Breast epithelium (tissue), 4 donors: ENCODE data around the gene C1orf50. TPM values are rescaled to one million over a fixed set of nuclear protein-coding genes. Genes with fewer than 3 reads are reported as not detected.

Experiments
- DNase-seq, 2 donors: peaks; one replicate each; pipeline ENCODE4 v3.0.0-alpha.2; 2019; ENCODE audit warnings: low spot score in 2 of 2
- H3K27ac ChIP-seq, 2 donors: fragments of 200-600 bp; sonication (generic) in 1 of 2; one replicate each; pipeline ENCODE4 v1.5.1; 2016 to 2019; ENCODE audit warnings: mild to moderate bottlenecking in 1 of 2
- H3K27me3 ChIP-seq, 2 donors: fragments of 200-600 bp; sonication (generic) in 1 of 2; one replicate each; pipeline versions ENCODE4 v1.5.1 to v1.6.0; 2017 to 2019; ENCODE audit warnings: control low read depth in 1 of 2, mild to moderate bottlenecking in 1 of 2
- H3K36me3 ChIP-seq: fragments of 200-600 bp; one replicate; pipeline ENCODE4 v1.5.1; 2019
- H3K4me1 ChIP-seq, 2 donors: fragments of 200-600 bp; sonication (generic); one replicate each; pipeline ENCODE4 v1.5.1; 2016 to 2019; ENCODE audit warnings: control low read depth in 1 of 2
- H3K4me3 ChIP-seq, 3 donors: fragments of 200-600 bp; sonication (generic); 1 replicate in 2 of 3; 2 replicates in 1 of 3; pipeline ENCODE4 v1.5.1; 2016 to 2019; ENCODE audit warnings: mild to moderate bottlenecking in 3 of 3, moderate library complexity in 2 of 3
- H3K9me3 ChIP-seq, 2 donors: fragments of 200-600 bp; sonication (generic) in 1 of 2; one replicate each; pipeline ENCODE4 v1.5.1; 2016 to 2019; ENCODE audit warnings: control low read depth in 1 of 2
- POLR2A ChIP-seq: fragments of 450-650 bp; IDR thresholded peaks from one replicate; pipeline ENCODE4 v1.6.1; 2016; ENCODE audit warnings: antibody characterized with exemption, mild to moderate bottlenecking, moderate library complexity
- POLR2AphosphoS5 ChIP-seq, 3 donors: sonication (generic); formaldehyde crosslinking; IDR thresholded peaks; one replicate each; pipeline ENCODE4 v1.6.1; 2017; ENCODE audit warnings: antibody characterized with exemption in 3 of 3
- intact Hi-C: fragments of 100-400 bp; cut with DNase I; formaldehyde crosslinking; loops from one replicate; pipeline ENCODE4 v1.15.1; 2023; ENCODE audit warnings: low total_unique reads
- total RNA-seq, 3 donors: library from RNA; depleted of rRNA; stranded (reverse); fragments of >200 nt; gene quantifications; one replicate each; pipeline ENCODE4 v1.1.0, GENCODE V29; 2016
- TF ChIP-seq, protein P1 (sequence below), 3 donors: fragments of 450-650 bp; IDR thresholded peaks; one replicate each; pipeline ENCODE4 v1.5.1; 2016 to 2017; ENCODE audit warnings: antibody characterized with exemption in 3 of 3, mild to moderate bottlenecking in 3 of 3, moderate library complexity in 3 of 3

The C1orf50 gene
- total RNA-seq, 3 donors from 2014 or later, result 5.2 to 10.8 (median 6.7) TPM

DNA sequence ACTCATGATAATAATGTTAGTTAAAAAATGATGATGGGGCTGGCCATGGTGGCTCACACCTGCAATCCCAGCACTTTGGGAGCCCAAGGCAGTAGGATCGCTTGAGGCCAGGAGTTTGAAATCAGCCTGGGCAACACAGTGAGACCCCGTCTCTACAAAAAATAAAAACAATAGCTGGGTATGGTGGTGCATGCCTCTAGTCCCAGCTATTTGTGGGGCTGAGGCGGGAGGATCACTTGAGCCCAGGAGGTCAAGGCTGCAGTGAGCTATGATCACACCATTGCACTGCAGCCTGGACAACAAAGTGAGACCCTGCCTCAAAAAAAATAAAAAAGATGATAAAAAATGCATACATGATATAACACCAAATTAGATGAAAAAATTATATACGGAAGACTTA, 5.5 kb upstream of the C1orf50 start:
- Histone ChIP-seq H3K4me3 (no peak overlapping the region), H3K9me3 (no peaks in the 10 kb centered on the region), H3K36me3 (no peaks in the 10 kb centered on the region), H3K27ac (no peak overlapping the region), H3K4me1 (peaks cover 0 to 5% of the 10 kb centered on the region in 2 donors), H3K27me3 (no peaks in the 10 kb centered on the region)
- intact Hi-C loops, result no loop called here
- no peak for TF ChIP-seq POLR2AphosphoS5 (IDR thresholded peaks at IDR 0.05)
- no peak for TF ChIP-seq POLR2A
- TF ChIP-seq, protein P1, sequence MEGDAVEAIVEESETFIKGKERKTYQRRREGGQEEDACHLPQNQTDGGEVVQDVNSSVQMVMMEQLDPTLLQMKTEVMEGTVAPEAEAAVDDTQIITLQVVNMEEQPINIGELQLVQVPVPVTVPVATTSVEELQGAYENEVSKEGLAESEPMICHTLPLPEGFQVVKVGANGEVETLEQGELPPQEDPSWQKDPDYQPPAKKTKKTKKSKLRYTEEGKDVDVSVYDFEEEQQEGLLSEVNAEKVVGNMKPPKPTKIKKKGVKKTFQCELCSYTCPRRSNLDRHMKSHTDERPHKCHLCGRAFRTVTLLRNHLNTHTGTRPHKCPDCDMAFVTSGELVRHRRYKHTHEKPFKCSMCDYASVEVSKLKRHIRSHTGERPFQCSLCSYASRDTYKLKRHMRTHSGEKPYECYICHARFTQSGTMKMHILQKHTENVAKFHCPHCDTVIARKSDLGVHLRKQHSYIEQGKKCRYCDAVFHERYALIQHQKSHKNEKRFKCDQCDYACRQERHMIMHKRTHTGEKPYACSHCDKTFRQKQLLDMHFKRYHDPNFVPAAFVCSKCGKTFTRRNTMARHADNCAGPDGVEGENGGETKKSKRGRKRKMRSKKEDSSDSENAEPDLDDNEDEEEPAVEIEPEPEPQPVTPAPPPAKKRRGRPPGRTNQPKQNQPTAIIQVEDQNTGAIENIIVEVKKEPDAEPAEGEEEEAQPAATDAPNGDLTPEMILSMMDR (IDR thresholded peaks at IDR 0.05), result no peak
- DNase-seq, result no peak

GRCh38 chr1:42762269-42762668, 4.8 kb upstream of the C1orf50 start:
- intact Hi-C loops, result no loop called here
- DNase-seq, result no peak
- H3K27me3 ChIP-seq, result no peaks in the 10 kb centered on the region
- peaks cover 0 to 5% of the 10 kb centered on the region in 2 donors for H3K4me1 ChIP-seq
- H3K36me3 ChIP-seq, result no peaks in the 10 kb centered on the region
- no peaks in the 10 kb centered on the region for H3K9me3 ChIP-seq
- H3K4me3 ChIP-seq, result no peak overlapping the region
- H3K27ac ChIP-seq, result peak overlapping the region; percentile 28 to 45
- TF ChIP-seq POLR2A (no peak), POLR2AphosphoS5 (IDR thresholded peaks at IDR 0.05) (no peak)
- TF ChIP-seq, protein P1 (IDR thresholded peaks at IDR 0.05), result no peak

DNA sequence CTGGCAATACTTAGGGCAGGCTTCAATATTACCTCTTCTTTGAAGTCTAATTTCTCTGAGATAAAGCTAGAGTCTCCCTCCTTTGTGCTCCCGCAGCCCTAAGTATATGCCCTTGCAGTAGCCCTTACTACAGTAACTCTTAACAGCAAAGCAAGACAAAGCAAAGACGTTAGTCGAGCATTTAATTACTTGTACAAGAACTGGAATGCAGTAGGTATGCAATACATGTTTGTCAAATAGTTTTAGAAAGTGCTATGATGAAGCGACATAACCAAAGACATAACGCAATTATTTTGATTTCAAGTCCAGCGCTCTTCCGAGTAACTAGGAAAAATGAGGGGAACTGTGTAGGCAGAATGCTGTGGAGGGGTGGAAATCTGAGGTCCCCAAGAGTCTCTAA, 1.8 kb upstream of the C1orf50 start:
- Histone ChIP-seq H3K36me3 (no peaks in the 10 kb centered on the region), H3K9me3 (no peaks in the 10 kb centered on the region), H3K4me3 (peak overlapping the region; percentile 70 to 98 (median 96)), H3K27ac (peak overlapping the region; percentile 88 to 89), H3K27me3 (no peaks in the 10 kb centered on the region), H3K4me1 (peaks cover 5 to 7% of the 10 kb centered on the region in 2 donors)
- intact Hi-C loops, result no loop called here
- no peak for DNase-seq
- TF ChIP-seq, protein P1 (IDR thresholded peaks at IDR 0.05), result no peak
- no peak for TF ChIP-seq POLR2A
- no peak for TF ChIP-seq POLR2AphosphoS5 (IDR thresholded peaks at IDR 0.05)

DNA sequence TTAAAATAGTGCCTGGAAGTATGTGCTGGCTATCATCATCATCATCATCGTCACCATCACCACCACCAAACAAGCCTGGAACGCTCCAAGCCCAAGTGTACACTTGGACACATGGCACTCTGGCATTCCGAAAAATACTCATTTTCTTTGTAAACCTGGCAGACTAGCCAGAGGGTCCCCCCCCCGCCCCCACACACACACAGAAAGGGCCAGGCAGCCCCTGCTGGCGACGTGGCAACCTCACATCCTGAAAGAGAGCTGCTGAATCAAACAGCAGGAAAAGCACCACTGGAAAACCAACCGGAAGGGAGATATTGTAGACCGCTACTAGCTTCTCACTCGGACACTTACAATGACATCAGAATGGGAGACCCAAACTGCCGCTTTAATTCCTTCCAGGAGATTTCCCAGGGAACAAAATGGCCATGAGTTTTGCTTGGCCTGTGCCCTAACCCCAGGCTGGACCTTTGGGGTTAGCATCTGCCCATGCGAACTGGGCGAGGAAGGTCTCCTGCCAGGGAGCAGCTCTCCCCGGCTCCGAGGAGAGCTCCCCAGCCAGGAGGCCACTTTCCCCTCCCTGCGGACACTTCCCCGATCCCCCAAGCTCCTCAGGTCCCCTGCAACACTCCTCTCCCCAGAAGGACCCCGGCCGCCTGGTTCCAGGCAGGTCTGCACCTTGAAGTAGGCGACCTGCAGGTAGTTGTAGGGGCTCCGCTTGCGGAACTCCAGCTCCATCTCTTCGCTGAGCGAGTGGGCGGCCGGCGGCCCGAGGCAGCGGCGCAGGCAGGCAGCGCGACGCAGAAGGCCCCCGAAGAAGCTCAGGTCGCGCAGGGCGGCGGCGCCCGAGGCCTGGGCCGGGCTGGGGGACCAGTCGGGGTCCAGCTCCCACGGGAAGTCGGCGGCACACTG, 963 bp upstream of the C1orf50 start:
- no peaks in the 10 kb centered on the region for H3K36me3 ChIP-seq
- intact Hi-C loops, result no loop called here
- peaks cover 5 to 7% of the 10 kb centered on the region in 2 donors for H3K4me1 ChIP-seq
- peak overlapping the region; percentile 88 to 89 for H3K27ac ChIP-seq
- TF ChIP-seq, protein P1 (IDR thresholded peaks at IDR 0.05), result peak in 2 of 3 donors; percentile 41 to 42
- TF ChIP-seq POLR2A, result no peak
- no peak for DNase-seq
- peak overlapping the region; percentile 70 to 98 (median 96) for H3K4me3 ChIP-seq
- no peaks in the 10 kb centered on the region for H3K9me3 ChIP-seq
- H3K27me3 ChIP-seq, result no peaks in the 10 kb centered on the region

GRCh38 chr1:42767510-42768000, 506 bp downstream of the C1orf50 start:
- H3K36me3 ChIP-seq, result no peaks in the 10 kb centered on the region
- DNase-seq, result no peak
- intact Hi-C loops, result no loop called here

More at GRCh38 chr1:42767510-42768000, 506 bp downstream of the C1orf50 start:
- no peaks in the 10 kb centered on the region for H3K27me3 ChIP-seq
- peaks cover 5 to 7% of the 10 kb centered on the region in 2 donors for H3K4me1 ChIP-seq
- no peaks in the 10 kb centered on the region for H3K9me3 ChIP-seq
- H3K27ac ChIP-seq, result peak overlapping the region; percentile 88 to 93
- TF ChIP-seq POLR2AphosphoS5 (IDR thresholded peaks at IDR 0.05), result no peak
- TF ChIP-seq, protein P1 (IDR thresholded peaks at IDR 0.05), result no peak
- TF ChIP-seq POLR2A, result no peak
- peak overlapping the region; percentile 70 to 98 (median 96) for H3K4me3 ChIP-seq
